ENCODE data around the gene PHLPP1.

DNA sequence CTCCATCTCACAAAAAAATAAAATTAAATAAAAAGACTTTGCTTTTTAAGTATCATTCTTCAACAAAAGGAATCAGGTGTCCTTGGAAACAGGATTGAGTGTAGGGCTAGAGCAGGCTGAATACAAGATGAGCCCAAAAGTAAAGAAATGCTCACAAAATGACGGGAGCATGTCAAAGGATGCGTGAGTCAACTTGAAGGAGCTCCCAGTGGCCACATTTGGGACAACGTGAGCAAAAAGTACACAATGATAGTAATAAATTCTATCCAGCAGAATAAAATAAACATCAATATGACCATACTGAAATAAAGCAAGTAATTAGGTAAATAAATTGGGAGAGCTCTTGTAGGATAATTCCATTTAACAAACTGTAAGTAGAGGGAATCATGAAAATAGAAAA, 220.7 kb downstream of the PHLPP1 start:
- TF ChIP-seq CTCF (IDR thresholded peaks at IDR 0.05; ENCODE audit: low read depth, low read length) (no peak), POLR2A (IDR thresholded peaks at IDR 0.05; ENCODE audit: extremely low read depth, insufficient read length) (no peak)
- TF ChIP-seq, protein P1, sequence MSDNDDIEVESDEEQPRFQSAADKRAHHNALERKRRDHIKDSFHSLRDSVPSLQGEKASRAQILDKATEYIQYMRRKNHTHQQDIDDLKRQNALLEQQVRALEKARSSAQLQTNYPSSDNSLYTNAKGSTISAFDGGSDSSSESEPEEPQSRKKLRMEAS (IDR thresholded peaks at IDR 0.05; ENCODE audit: low read depth, low read length) = no peak

Measured in NB4 (cell line).